ENCODE measurements around the gene DRD2.

DNA sequence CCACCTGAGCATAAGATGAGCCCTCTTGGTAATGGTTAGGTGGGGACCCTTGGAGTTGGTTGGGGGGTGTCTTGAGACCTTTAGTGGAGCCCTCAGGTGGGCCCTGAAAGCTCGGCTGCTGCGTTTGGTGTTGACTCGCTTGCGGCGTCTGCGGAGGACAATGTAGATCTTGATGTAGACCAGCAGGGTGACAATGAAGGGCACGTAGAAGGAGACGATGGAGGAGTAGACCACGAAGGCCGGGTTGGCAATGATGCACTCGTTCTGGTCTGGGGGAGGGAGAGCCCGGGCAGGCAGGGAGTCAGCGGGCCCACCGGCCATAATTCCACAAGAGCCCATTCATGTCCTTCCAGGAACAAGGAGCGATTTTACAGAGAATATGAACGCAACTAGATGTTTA, 59.9 kb downstream of the DRD2 start:
- TF ChIP-seq, protein P1, sequence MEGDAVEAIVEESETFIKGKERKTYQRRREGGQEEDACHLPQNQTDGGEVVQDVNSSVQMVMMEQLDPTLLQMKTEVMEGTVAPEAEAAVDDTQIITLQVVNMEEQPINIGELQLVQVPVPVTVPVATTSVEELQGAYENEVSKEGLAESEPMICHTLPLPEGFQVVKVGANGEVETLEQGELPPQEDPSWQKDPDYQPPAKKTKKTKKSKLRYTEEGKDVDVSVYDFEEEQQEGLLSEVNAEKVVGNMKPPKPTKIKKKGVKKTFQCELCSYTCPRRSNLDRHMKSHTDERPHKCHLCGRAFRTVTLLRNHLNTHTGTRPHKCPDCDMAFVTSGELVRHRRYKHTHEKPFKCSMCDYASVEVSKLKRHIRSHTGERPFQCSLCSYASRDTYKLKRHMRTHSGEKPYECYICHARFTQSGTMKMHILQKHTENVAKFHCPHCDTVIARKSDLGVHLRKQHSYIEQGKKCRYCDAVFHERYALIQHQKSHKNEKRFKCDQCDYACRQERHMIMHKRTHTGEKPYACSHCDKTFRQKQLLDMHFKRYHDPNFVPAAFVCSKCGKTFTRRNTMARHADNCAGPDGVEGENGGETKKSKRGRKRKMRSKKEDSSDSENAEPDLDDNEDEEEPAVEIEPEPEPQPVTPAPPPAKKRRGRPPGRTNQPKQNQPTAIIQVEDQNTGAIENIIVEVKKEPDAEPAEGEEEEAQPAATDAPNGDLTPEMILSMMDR (IDR thresholded peaks at IDR 0.05) = no peak
- TF ChIP-seq POLR2A (IDR thresholded peaks at IDR 0.05) (no peak), EP300 (IDR thresholded peaks at IDR 0.05) (no peak)
